ENCODE measurements around the gene ELOVL4. TPM values are rescaled to one million over a fixed set of nuclear protein-coding genes. Genes with fewer than 3 reads are reported as not detected.
A peak's percentile ranks its signal among the peaks of the same experiment; 100 is the strongest.

ELOVL4 gene
- total RNA-seq, 1 experiment from 2014 or later, result 6.2 TPM

DNA sequence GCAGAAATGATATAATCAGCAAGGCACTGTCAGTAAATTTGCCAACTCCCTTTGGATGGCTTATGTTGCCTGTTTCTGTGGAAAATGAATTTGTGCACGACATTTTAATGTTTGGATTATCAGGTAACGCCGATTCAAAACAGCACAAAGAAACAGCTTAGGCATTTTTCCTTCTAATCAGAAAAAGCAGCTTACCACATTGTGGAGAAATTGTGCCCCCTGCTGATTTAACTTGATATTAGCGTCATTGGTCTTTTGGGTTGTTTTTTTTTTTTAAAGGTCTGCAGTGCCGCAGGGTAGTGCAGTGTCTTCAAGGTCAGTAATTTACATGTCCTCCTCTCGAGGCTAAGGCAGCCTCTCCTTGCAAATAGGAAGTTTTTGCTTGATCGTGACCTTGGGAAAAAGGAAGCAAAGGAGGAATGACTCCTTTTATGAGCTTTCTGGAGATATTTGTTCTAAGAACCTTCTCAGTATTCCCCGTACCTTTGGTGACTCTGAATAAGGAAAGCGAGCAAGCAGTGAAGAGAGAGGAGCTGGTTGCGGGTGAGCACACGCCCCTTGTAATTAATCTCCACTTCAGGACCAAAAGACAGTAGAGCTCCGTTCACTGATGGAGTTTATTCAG lies 79.1 kb downstream of the ELOVL4 start:
- DNase-seq (ENCODE audit: unreplicated experiment), result peak; percentile 83
- Mint-ChIP-seq H3K27me3 (ENCODE audit: insufficient read depth, unreplicated experiment) (no peaks in the 10 kb centered on the region), H3K9me3 (ENCODE audit: unreplicated experiment) (no peaks in the 10 kb centered on the region), H3K27ac (ENCODE audit: low read depth, unreplicated experiment) (no peak overlapping the region), H3K36me3 (ENCODE audit: insufficient read depth, unreplicated experiment) (no peaks in the 10 kb centered on the region), H3K4me1 (ENCODE audit: insufficient read depth, unreplicated experiment) (peaks cover 19% of the 10 kb centered on the region), H3K4me3 (ENCODE audit: unreplicated experiment) (no peak overlapping the region)
- POLR2A ChIA-PET, result interaction anchor here (0.7 to 1.2 kb wide), 3 partner anchors 44 to 297 kb away, joined by 3 to 7 read pairs (median 3); no protein-coding TSS in a partner anchor
- intact Hi-C loops (cut with micrococcal nuclease), result loop anchor here (1.0 to 5.0 kb wide), 4 partner anchors 46 to 137 kb away; partner anchors contain the start of genes ELOVL4 and TTK
- CTCF ChIA-PET, result interaction anchor here (0.5 to 4.2 kb wide), 55 partner anchors 9 to 1557 kb away, joined by 3 to 71 read pairs (median 4); partner anchors contain the start of gene TTK
- no TSS peak for BruUV-seq (replicated peaks)
- TF ChIP-seq, protein P1, sequence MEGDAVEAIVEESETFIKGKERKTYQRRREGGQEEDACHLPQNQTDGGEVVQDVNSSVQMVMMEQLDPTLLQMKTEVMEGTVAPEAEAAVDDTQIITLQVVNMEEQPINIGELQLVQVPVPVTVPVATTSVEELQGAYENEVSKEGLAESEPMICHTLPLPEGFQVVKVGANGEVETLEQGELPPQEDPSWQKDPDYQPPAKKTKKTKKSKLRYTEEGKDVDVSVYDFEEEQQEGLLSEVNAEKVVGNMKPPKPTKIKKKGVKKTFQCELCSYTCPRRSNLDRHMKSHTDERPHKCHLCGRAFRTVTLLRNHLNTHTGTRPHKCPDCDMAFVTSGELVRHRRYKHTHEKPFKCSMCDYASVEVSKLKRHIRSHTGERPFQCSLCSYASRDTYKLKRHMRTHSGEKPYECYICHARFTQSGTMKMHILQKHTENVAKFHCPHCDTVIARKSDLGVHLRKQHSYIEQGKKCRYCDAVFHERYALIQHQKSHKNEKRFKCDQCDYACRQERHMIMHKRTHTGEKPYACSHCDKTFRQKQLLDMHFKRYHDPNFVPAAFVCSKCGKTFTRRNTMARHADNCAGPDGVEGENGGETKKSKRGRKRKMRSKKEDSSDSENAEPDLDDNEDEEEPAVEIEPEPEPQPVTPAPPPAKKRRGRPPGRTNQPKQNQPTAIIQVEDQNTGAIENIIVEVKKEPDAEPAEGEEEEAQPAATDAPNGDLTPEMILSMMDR (IDR thresholded peaks at IDR 0.05; ENCODE audit: unreplicated experiment), result peak; percentile 64

Other genes starting within 250 kb of the ELOVL4 start
- gene TTK, start 57.1 kb upstream of the ELOVL4 start, total RNA-seq (2022), result 11.9 and 19.1 TPM in 2 replicates
- gene BCKDHB, start 159.1 kb upstream of the ELOVL4 start, total RNA-seq (2022), result 14.5 and 17.7 TPM in 2 replicates

Data from MCF 10A (cell line).